Islet precursor cell (in vitro differentiated cells): Measurements from ENCODE around the gene COL9A1.

Experiments used
- DNase-seq: peaks from one replicate; pipeline ENCODE4 v3.0.0-alpha.2; 2018

Gene COL9A1

GRCh38 chr6:70221715-70222438 is 81.0 kb downstream of the COL9A1 start:
- DNase-seq = no peak

DNA sequence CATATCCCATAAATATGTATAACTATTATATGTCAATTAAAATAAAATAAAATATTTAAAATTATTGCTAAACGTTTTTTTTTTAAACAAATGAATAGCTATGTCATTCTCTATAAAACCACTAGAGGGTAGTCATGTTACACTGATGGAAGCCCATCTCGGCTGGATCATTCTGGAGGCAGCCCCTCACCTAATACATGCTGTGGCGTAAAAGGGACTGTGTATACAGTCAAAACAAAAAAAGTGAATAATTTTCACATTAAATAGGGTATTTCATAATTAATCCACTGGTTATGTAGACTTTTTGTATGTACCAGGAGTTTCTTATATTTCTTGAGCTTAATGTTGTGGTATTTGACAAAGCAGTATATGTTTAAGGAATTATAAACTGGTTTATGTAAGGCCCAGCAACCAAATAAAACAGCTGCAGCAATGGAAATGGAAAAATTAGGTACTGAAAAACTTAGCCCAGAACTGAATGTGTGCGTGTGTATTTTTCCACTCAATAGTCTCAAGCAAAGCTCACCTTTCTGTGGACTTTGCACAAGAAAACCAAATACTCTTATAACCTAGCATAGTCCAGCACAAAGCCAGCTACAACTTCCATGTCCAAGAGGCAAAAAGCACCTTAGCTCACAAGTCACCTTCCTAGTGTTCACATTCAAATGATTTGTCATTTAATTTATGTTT is 81.7 kb downstream of the COL9A1 start:
- no peak for DNase-seq

DNA sequence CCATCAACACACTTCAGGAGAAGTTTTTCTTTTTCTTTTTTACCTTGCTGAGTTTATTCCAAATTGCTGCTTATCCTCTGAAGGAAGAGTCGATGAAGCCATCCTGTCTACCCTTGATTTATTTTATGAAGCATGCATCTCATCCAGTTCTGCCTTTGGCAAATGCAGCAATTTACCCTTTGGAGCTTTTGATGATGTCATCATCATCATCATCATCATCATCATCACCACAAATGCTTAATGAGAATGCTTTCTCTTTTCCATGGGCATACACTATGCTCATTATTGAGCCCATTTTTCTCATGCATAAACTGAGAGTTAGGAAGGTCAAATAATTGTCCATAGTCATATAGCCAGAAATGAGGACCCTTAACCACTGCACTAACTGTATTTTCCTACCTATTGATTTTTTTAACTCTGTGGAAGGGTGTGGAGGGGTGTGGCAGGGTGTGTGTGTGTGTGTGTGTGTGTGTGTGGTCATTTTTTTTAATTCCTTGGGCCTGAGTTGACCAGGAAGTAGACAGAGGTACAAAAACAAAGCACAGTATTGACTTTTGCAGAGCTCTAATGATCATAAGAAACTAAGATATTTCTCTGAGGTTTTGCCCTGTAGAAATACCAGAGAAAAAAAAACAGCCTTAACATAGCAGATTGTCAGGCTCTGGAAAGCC is 82.8 kb downstream of the COL9A1 start:
- DNase-seq = no peak

DNA sequence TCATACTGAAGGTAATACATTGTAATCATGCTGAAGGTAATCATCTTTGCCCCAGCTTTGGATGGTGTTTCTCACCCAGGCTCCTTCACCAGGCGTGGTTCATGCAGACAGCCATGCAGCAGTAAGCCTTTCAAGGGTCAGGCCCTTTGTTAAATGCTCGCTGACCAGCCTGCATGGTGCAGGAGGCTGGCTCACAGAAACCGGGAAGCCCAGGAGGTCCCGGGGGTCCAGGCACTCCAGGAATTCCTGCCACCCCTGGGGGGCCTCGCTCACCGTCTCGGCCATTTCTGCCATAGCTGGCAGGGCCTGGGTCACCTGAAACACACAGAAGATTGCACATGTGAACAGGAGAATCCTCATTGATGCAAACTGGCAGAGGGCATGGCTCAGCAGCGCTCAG is 86.1 kb downstream of the COL9A1 start:
- DNase-seq = no peak

DNA sequence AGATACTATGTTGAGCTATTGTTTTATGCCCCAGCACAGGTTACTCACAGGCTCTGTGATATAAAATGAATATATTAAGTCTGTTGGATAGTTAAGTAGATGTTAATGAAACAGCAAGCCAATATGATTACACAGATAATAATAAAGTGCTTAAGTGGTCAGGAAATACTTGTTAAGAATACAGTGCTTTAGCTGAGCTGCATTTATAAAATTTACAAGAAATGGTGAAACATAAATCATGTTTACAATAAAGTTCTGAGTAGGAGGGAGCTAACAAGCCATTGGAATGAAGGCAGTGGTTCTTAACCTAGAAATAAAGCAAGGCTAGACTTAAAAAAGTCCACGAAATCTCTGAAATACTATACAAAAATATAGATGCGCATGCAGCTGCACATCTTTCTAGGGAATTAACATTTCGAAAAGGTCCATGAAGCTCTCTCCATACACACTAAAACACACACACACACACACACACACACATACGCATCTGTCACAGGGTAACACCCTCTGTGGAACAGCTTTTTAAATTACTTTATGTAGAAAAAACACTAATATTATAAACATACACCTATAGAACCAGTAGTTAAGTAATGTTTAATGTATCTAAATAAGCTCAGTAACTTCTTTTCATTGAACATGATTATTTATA is 87.3 kb downstream of the COL9A1 start:
- no peak for DNase-seq

DNA sequence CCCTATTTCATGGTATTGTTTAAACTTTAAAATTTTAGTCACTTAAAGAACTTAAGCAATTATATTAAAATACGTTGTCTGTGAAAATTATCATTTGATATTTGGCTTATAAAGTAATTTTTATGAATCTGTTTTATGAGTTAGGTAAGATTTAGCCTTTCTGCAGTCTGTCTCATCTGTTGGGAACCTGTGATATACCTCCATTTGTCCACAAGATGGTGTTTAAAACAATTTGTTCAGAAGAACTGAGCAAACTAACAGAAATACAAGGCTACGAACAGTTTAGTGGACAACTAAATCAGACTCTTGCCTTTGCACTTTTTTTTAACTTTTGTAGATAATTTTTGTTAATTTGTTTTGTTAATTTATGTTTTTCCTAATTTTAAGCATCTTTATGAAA is 92.4 kb downstream of the COL9A1 start:
- no peak for DNase-seq

DNA sequence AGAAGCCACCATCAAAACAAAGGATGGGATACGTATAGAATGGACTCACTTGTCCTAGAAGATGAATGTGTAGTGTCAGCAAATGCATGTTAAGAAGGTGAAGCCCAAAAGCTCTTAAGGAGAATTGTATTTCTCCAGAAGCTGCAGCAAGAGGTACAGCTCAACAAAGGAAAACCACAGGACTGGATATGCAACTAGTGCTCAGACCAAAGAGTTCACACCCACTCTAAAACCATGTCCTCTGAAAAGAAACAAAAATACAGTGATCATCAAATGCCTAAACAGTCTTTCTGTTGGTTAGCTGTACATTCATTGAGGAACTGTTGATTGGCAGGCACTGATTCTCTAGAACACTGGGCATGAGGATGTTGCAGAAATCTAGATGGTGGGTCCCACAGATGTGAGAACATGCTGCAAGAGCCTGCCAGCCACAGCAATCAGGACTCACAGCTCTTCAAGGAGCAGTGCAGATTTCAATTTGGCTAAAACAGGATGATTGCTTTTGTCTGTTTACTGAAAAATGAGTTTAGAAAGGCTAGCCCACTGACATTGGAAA is 94.6 kb downstream of the COL9A1 start:
- DNase-seq = no peak

DNA sequence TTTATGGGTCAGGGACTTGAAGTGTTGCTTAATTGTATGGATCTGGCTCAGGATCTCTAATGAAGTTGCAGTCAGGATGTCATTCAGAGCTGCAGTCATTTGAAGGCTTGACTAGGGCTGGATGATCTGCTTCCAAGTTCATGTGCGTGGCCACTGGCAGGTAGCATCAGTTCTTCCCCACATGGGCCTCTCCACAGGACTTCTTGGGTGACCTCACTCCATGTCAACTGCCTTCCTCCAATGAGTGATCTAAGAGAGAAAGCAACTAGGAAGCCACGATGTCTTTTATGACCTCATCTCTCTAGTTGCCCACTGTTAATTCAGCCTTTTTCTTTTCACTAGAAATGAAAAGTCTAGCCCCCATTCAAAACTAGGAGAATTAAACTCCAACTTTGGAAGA is 104.1 kb downstream of the COL9A1 start:
- no peak for DNase-seq

GRCh38 chr6:70196531-70196930 is 106.4 kb downstream of the COL9A1 start:
- DNase-seq = no peak

DNA sequence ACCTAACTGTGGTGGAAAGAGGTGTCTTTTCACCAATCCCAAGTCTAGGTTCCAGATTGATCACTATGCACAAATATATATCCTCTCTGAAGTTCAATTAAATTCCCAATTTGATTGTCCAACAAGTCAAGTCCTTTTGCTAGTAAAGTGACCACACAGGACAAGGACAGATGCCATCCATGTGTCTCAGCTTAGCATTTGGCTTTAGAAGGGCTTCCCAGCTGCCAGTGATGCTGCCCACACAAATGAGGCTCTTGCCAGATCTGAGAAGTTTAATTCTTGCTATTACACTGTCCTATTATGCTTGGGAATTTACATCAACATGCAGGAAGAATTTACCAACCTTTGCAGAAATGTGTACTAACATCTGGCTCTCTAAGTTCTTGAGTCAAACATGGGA is 108.5 kb downstream of the COL9A1 start:
- no peak for DNase-seq

DNA sequence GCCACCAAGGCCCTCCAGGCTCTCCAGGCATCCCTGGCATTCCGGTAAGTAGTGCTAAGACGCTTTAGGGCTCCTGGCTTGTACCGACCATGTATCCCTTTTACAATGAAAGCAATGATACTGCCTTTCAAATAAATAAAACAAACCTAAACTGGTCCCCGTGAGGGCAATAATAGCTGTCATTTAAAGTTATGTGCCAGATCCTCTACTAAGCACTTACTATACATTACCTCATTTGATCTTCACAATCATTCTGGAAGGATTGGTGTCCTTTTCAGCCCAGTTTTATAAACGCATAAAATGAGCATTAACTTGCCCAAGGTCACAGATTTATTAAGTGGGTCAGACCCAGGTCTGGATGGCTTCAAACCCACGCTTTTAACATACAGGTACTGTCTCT is 114.7 kb downstream of the COL9A1 start:
- DNase-seq = no peak

- no peak for DNase-seq
These were observed 116.4 kb downstream of the COL9A1 start for GRCh38 chr6:70186461-70186860.

DNA sequence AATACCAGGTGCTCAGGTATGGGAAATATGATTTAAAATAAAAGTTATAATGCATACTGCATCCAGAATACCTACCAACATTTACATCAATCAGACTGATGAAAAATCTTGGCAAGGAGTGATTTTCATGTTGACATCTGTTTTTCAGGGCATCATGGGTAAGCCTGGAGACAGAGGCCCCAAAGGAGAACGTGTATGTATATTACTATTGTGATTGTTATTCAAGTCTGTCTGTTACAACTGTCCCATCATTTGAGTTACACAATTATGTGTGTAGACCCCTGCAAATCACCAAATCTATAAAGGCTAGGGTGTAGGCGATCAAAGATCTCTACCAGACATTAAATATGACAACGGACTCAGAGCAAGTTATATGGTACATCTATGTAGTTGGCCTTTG is 118.2 kb downstream of the COL9A1 start:
- no peak for DNase-seq

GRCh38 chr6:70183538-70183937 is 119.3 kb downstream of the COL9A1 start:
- DNase-seq = no peak

GRCh38 chr6:70180901-70181599 is 121.8 kb downstream of the COL9A1 start:
- DNase-seq = no peak

DNA sequence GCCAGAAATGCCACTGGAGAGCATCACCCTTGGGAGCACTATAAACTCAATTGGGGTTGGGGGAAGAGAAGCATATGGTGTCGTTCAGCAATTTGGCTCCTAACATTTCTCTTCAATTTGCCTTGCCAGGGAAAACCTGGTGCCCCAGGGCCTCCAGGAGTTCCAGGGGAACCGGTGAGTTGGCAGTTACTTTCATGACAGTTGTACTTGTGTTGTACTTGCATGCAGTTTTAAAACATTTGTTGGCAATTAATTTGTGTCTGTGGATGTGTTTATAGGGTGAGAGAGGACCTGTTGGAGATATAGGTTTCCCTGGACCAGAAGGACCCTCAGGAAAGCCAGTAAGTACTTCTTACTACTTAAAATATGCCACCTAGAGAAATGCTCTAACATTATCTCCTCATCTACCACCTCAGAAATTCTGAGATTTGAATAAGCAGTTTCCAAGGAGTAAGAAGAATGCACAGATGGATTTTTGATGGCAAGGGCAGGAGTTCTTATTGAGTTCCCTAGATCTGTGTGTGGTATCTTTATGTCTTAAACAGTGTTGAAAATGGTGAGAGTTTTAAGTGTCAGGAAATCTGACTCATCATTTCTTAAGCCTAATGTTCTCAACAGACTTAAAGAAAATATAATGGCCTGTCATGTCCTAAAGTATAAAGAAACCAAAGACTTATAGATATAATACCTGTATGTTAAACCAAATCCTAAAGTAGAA is 122.5 kb downstream of the COL9A1 start:
- DNase-seq = no peak

- DNase-seq = no peak
These were observed 125.9 kb downstream of the COL9A1 start for GRCh38 chr6:70176842-70177550.

DNA sequence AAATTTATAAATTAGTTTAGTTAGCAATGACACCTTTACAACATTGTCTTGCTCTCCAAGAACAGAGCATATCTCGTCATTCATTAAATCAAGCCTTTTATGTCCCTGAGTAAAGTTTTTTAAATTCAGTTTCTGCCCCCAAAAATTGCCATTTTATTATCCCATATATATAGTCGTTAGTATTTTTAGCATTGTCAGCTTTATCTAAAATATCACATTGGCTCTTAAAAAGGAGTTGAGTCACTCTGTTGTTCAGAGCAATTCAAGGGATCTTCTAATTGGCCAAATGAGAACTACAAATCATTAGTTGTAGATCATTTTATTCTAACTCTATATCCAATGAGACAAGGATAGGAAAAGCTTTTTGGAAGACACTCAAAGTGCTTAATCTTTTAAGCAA is 127.1 kb downstream of the COL9A1 start:
- DNase-seq = no peak

GRCh38 chr6:70172252-70172651 is 130.6 kb downstream of the COL9A1 start:
- no peak for DNase-seq

DNA sequence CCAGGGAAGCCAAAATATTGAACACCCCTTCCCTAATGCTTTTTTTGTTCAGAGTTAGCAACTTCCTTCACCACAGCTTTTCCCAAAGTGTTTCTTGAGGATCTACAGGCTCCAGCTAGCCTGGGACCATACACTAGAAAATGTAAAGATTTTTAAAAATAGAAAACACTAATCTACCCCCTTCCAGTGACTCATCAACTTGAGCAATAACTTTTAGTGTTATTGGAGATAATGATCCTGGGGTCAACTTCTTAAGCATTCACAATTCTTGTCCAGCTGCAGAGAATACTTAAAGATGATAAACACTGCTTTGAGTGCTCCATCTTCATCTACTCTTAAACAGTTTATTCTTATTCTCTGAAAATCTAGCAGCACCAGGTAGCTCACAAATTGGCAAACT is 131.6 kb downstream of the COL9A1 start:
- no peak for DNase-seq

DNA sequence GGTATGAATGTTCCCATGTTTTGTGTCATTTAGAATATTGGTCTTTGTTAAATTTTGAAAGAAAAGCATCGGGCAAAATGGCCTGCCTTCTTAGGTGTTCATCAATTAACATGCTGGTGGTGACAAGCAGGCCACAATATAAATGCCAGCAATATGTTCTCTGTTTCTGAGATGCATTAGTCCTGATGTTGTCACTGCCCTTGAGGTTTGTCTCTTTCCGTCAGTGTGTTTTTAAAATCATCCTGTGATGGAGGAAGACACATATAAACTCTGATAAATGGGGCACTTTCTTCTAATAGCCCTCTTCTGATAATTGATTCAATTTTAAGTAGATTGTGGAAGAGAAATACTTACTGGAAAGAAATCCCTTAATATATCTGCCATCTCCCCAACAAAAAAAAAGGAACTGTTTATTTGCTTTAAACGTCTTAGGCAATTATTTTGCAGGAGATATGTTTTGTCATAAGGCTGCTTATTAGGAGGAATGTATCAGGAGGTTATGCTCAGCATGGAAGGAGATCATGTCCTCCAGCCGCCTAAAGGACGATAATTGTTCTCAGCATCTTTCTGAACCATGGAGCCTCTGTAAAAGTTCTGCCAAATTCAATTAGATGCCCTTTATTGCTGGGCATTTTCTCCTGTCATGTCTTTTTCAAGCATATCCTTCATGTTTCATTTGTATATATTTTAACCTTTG is 134.1 kb downstream of the COL9A1 start:
- no peak for DNase-seq
